NCI-H1417 (cell line): ENCODE data around the gene C2CD4D.

Source experiments
- DNase-seq, 3 experiments: peaks; one replicate each; lab custom pipeline; 2025; lab: John Stamatoyannopoulos, UW

C2CD4D gene

DNA sequence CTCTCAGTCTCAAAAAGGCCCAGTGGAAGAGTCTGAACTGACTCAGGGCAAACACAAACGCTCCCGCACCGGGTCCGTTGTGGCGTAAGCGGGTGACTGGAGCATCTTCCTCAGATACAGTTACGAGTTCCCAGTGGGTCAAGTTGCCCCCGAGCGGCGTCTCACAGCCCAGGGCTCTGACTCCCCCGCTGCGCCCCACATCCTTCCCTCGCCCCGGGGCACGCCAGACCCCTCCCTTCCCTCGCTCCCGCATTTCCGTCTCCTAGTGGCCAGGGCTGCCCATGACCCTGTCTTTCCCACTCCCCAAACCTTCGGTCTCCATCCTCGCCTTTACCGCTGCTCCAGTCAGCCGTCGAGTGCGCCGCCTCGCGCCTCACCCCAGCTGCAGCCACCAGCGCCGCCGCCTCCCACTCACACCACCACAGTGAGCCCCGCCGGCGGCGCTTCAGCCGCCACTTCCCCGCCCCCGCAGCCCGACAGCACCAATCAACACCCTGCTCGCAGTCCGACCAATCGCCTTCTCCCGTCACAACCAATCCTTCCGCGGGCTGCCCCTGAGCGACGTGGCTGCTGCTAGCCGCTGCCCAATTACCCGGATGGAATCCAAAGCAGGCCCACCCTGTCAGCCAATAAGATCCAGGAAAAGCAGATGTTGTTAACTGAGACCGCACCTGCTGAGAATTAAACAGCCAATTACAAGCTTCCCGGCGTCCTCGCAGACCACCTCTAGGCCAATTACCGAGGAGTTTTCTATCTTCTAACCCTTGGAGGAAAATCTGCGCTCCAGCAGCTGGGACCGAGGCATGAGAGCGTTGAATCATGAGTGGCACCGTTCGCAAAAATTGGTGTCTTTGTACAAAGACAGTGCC is 49.3 kb downstream of the C2CD4D start, which contains the start of gene TDRKH:
Gene TDRKH (minus strand): TSS at position 430 of the 869 bp plus-strand sequence. CDS start 7,478 bp downstream, outside the sequence.
- peak; percentile 97 to 100 (median 100) for DNase-seq
